ENCODE data around the gene HCFC2.
A peak's percentile ranks its signal among the peaks of the same experiment; 100 is the strongest.

Gene HCFC2

GRCh38 chr12:104126548-104126947 lies 62.2 kb downstream of the HCFC2 start:
- DNase-seq, result no peak

GRCh38 chr12:104130760-104131159 lies 66.4 kb downstream of the HCFC2 start:
- no peak for DNase-seq

GRCh38 chr12:104131609-104132008 lies 67.3 kb downstream of the HCFC2 start:
- no peak for DNase-seq

- DNase-seq, result no peak
These were observed 68.1 kb downstream of the HCFC2 start for GRCh38 chr12:104132351-104132956.

GRCh38 chr12:104133321-104133720 lies 69.0 kb downstream of the HCFC2 start:
- DNase-seq, result no peak

- no peak for DNase-seq
These were observed 69.5 kb downstream of the HCFC2 start for GRCh38 chr12:104133866-104134265.

- DNase-seq, result no peak
These were observed 70.6 kb downstream of the HCFC2 start for GRCh38 chr12:104134882-104135281.

GRCh38 chr12:104136577-104136976 lies 72.2 kb downstream of the HCFC2 start:
- DNase-seq, result no peak

- DNase-seq, result peak; percentile 36
These were observed 72.9 kb downstream of the HCFC2 start for GRCh38 chr12:104137001-104137901.

GRCh38 chr12:104137902-104138796 lies 73.8 kb downstream of the HCFC2 start, which contains the start of gene NFYB:
NFYB (minus strand) TSS chr12:104138210; CDS start chr12:104135453, 2,757 bp downstream.
- DNase-seq, result peak; percentile 87

- no peak for DNase-seq
These were observed 74.4 kb downstream of the HCFC2 start for GRCh38 chr12:104138797-104139152.

- DNase-seq, result no peak
These were observed 78.2 kb downstream of the HCFC2 start for GRCh38 chr12:104142543-104142942.

GRCh38 chr12:104143002-104143401 lies 78.7 kb downstream of the HCFC2 start:
- no peak for DNase-seq

- DNase-seq, result no peak
These were observed 79.6 kb downstream of the HCFC2 start for GRCh38 chr12:104143918-104144317.

- no peak for DNase-seq
These were observed 83.0 kb downstream of the HCFC2 start for GRCh38 chr12:104147346-104147745.

GRCh38 chr12:104150416-104150815 lies 86.1 kb downstream of the HCFC2 start:
- DNase-seq, result no peak

- DNase-seq, result no peak
These were observed 88.4 kb downstream of the HCFC2 start for GRCh38 chr12:104152685-104153241.

GRCh38 chr12:104154286-104154685 lies 90.0 kb downstream of the HCFC2 start:
- DNase-seq, result no peak

GRCh38 chr12:104154806-104155205 lies 90.5 kb downstream of the HCFC2 start:
- no peak for DNase-seq
